MG63 (cell line): Measurements from ENCODE around the gene MLLT1. TPM values are rescaled to one million over a fixed set of nuclear protein-coding genes. Genes with fewer than 3 reads are reported as not detected.

Source experiments
- DNase-seq: peaks from one replicate; pipeline ENCODE4 v3.0.0-alpha.2; 2020
- H3K27me3 ChIP-seq: fragments of 250-450 bp; sonication (Bioruptor Pico); 2 replicates; pipeline ENCODE4 v1.5.1; 2020; ENCODE audit warnings: mild to moderate bottlenecking, moderate library complexity
- H3K36me3 ChIP-seq: fragments of 250-450 bp; sonication (Bioruptor Pico); 2 replicates; pipeline ENCODE4 v1.5.1; 2020; ENCODE audit warnings: mild to moderate bottlenecking, moderate library complexity
- H3K4me3 ChIP-seq: fragments of 250-450 bp; sonication (Bioruptor Pico); 2 replicates; pipeline ENCODE4 v1.5.1; 2020; ENCODE audit warnings: mild to moderate bottlenecking, moderate library complexity
- H3K9me3 ChIP-seq: fragments of 250-450 bp; sonication (Bioruptor Pico); 2 replicates; pipeline ENCODE4 v1.5.1; 2020; ENCODE audit warnings: mild to moderate bottlenecking, moderate library complexity
- total RNA-seq: library from RNA; depleted of rRNA; stranded (reverse); fragments of >200 nt; shearing (Covaris generic); gene quantifications from 2 replicates; pipeline ENCODE4 v1.2.3, GENCODE V29; 2014; ENCODE audit warnings: low replicate concordance

The MLLT1 gene
- total RNA-seq, 1 experiment from 2014 or later, result 6.5 TPM

- no peak overlapping the region for H3K4me3 ChIP-seq
- H3K36me3 ChIP-seq, result no peaks in the 10 kb centered on the region; the same call in 1 of the 2 replicates
- no peak for DNase-seq
- H3K27me3 ChIP-seq, result no peaks in the 10 kb centered on the region
- no peaks in the 10 kb centered on the region for H3K9me3 ChIP-seq
Measured at GRCh38 chr19:6223461-6224307, 56.1 kb downstream of the MLLT1 start.

- Histone ChIP-seq H3K27me3 (no peaks in the 10 kb centered on the region), H3K4me3 (no peak overlapping the region), H3K36me3 (no peaks in the 10 kb centered on the region; the same call in none of the 2 replicates), H3K9me3 (no peaks in the 10 kb centered on the region)
- no peak for DNase-seq
Measured at GRCh38 chr19:6222884-6223283, 56.9 kb downstream of the MLLT1 start.

- H3K9me3 ChIP-seq, result no peaks in the 10 kb centered on the region
- no peak for DNase-seq
- no peaks in the 10 kb centered on the region; the same call in none of the 2 replicates for H3K36me3 ChIP-seq
- no peak overlapping the region for H3K4me3 ChIP-seq
- H3K27me3 ChIP-seq, result no peaks in the 10 kb centered on the region
Measured at GRCh38 chr19:6221878-6222746, 57.7 kb downstream of the MLLT1 start.

- H3K4me3 ChIP-seq, result no peak overlapping the region
- H3K9me3 ChIP-seq, result no peaks in the 10 kb centered on the region
- H3K36me3 ChIP-seq, result no peaks in the 10 kb centered on the region; the same call in 1 of the 2 replicates
- no peak for DNase-seq
- no peaks in the 10 kb centered on the region for H3K27me3 ChIP-seq
Measured at GRCh38 chr19:6221220-6221877, 58.4 kb downstream of the MLLT1 start.

GRCh38 chr19:6220385-6221191 is 59.2 kb downstream of the MLLT1 start:
- Histone ChIP-seq H3K36me3 (no peaks in the 10 kb centered on the region; the same call in 1 of the 2 replicates), H3K9me3 (no peaks in the 10 kb centered on the region), H3K4me3 (no peak overlapping the region), H3K27me3 (no peaks in the 10 kb centered on the region)
- DNase-seq, result no peak

DNA sequence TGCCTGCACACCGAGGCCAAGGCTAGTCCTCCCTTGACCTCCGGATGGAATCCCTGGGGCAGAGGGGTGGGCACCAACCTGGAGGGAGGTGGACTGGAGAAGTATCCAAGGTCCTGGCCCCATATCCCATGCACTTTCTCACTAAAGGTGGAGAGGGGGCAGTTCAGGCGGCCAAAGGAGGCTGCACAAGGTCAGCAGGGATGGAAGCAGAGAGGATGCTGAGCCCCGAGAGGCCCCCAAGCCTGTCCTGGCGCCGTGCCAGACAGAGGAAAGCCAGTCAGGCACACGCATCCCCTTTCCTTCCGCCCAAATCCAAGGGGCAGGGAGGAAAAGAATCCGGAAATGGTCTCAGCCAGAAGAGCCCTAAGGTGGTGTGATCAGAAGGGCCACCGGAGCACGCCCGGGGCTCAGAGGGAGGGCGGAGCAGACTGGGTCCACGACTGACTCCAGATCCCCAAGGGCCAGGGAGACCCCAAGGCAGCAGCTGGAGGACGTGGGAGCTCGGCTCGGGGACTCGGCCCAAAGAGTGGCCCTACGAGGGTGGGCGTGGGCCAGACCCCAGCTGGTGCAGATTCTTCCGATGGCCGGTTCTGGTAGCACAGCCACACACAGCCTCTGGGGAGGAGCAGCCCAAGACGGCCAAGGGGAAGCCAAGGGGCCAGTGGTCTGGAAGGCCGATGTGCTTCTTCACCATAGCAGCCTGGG is 60.0 kb downstream of the MLLT1 start:
- H3K4me3 ChIP-seq, result no peak overlapping the region
- H3K9me3 ChIP-seq, result no peaks in the 10 kb centered on the region
- no peaks in the 10 kb centered on the region; the same call in 1 of the 2 replicates for H3K36me3 ChIP-seq
- no peaks in the 10 kb centered on the region for H3K27me3 ChIP-seq
- DNase-seq, result no peak

DNA sequence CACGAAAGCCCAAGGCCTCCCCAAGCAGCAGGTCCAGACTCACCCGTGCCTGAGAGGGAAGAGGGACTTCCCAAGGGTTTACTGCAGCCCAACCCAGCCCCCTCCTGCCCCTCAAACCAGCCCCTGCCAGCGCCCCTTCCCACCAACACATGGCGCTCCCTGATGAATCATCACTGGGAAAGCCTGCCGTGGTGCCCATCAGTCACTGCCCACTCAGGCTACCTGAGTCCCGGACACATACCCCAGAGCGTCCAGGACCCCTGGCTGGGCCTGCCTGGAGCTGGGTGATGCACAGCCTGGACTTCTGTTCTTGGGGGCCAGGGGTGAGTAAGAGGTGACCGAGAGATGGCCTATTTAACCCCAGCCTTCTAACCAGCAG is 60.6 kb downstream of the MLLT1 start:
- no peak overlapping the region for H3K4me3 ChIP-seq
- no peak for DNase-seq
- no peaks in the 10 kb centered on the region for H3K27me3 ChIP-seq
- no peaks in the 10 kb centered on the region for H3K9me3 ChIP-seq
- no peaks in the 10 kb centered on the region; the same call in 1 of the 2 replicates for H3K36me3 ChIP-seq

DNA sequence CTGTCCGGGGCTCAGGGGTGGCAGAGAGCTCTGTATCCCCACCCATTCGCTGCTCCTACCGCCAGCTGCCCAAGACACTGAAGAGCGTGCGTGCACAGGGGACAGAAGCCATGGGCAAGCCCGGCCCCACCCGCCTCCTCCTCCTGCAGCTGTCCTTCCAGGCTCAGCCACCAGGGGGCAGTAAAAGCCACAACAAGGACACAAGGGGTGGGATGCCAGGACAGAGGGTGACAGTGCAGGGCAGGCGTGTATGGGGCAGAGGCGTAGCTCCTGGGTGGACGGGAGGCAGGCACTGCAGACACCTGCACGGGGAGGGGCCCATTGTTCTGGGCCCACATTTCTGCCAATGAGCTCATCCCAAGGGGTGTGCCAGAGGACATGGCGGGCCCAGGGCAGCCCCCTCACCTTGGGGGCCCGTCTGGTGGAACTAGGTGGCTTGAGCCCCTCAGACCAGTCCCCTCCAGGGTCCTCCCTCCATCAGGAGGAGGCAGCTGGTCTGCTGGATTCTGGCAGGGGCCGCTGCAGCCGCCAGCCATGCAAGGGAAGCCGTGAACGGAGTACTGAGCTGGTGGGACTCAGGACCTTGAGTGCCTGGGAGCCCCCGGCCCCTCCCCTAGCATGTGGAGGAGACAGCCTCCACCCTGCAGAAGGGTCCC is 61.2 kb downstream of the MLLT1 start:
- Histone ChIP-seq H3K4me3 (no peak overlapping the region), H3K9me3 (no peaks in the 10 kb centered on the region), H3K36me3 (no peaks in the 10 kb centered on the region; the same call in 1 of the 2 replicates), H3K27me3 (no peaks in the 10 kb centered on the region)
- peak; percentile 43 for DNase-seq

GRCh38 chr19:6217752-6218334 is 61.9 kb downstream of the MLLT1 start:
- no peak for DNase-seq
- no peaks in the 10 kb centered on the region; the same call in 1 of the 2 replicates for H3K36me3 ChIP-seq
- no peaks in the 10 kb centered on the region for H3K9me3 ChIP-seq
- H3K4me3 ChIP-seq, result no peak overlapping the region
- H3K27me3 ChIP-seq, result no peaks in the 10 kb centered on the region

DNA sequence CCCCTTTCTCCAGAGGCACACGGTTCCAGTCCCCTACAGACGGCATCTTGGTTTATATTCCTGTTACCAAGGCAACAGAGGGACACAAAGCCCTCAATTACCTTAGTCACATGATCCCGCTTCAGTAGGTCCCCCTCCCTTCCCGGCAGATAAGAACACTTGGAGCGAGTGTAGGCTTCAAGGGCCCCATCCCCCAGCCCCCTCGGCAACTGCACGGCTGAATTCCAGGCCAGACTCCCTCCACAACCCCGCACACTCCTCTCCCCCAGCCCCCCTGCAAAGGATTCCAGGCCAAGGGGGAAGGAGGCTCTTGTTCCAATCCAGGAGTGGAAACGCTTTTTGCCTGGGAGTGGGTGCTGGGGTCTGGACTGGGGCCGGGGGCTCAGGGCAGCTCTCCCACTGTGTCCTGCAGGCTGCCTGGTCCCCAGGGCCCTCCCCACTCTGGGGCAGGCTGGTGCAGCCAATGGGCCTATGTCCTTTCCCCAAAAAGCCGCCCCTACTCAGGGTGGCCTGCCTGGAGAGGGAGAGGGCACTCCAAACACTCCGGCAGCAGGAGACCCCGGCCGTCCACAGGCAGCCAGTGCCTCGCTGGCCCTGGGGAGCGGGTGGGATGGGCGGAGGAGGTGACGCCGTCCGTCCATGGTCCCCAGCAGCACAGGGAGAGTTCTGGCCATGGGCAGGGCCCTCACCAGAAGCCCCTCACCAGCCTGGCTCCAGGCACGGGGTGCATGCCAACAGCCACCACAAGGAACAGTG is 62.6 kb downstream of the MLLT1 start:
- Histone ChIP-seq H3K9me3 (no peaks in the 10 kb centered on the region), H3K27me3 (no peaks in the 10 kb centered on the region), H3K4me3 (no peak overlapping the region), H3K36me3 (no peaks in the 10 kb centered on the region; the same call in 1 of the 2 replicates)
- no peak for DNase-seq

DNA sequence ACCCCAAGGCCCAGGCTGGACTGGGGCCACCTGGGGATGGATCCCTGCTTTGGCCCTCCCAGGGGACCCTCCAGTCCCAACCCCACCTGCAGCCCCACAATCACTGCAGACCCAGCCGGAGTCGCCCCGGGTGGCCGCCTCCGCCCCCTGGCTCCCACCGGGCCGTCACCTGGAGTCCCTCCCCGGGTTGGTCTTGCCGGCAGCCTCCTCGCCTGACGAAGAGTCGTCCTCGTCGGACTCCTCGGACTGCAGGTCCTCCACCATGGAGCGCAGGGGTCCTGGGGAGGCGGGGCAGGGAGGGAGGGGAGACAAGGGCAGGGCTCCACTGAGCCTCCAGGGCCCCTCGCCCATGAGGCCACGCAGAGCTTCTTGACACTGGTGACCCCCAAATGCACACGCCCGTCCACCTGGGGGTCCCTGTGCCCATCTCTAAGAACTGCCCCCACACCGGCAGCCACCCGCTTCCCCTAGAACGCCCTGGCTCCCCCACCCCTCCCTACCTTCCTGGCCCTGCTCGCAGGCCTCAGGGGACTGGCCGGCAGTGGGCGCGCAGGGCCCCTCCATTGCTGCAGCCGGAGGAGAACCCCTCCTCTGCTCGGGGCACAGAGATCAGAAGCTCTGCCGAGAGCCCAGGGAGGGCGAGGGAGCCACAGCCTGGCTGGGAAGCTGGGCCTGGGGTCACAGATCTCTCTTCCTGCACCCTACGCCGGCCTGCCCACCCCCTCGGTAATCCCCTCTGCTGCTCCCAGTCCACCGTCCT is 63.4 kb downstream of the MLLT1 start:
- H3K4me3 ChIP-seq, result no peak overlapping the region
- H3K27me3 ChIP-seq, result no peaks in the 10 kb centered on the region
- no peak for DNase-seq
- H3K9me3 ChIP-seq, result no peaks in the 10 kb centered on the region
- no peaks in the 10 kb centered on the region; the same call in 1 of the 2 replicates for H3K36me3 ChIP-seq

DNA sequence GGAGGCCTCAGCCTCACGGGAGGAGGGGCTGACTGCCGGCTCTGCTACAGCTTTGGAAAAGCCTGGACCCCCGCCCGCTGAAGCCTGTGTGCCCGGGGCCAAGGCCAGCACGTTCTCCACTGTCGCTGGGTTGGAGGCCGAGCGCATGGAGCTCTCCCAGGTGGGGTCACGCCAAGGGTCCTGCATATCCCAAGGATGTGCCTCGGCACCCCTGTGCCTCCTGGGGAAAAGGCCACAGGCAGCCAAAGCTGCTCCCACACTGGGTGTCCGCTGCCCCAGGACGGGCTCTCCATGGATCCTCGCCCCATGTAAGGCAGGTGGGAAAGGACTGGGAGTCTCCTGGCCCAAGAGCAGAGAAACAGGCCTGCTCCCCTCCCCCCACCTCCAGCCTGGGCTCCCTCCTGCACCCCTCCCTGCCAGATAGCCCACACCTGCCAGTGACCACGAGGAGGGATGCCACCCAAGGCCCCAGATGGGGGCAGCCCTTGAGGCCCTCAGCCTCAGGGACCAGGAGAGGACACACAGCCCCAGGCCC is 64.0 kb downstream of the MLLT1 start:
- Histone ChIP-seq H3K27me3 (no peaks in the 10 kb centered on the region), H3K4me3 (no peak overlapping the region), H3K9me3 (no peaks in the 10 kb centered on the region), H3K36me3 (no peaks in the 10 kb centered on the region; the same call in 1 of the 2 replicates)
- no peak for DNase-seq

DNA sequence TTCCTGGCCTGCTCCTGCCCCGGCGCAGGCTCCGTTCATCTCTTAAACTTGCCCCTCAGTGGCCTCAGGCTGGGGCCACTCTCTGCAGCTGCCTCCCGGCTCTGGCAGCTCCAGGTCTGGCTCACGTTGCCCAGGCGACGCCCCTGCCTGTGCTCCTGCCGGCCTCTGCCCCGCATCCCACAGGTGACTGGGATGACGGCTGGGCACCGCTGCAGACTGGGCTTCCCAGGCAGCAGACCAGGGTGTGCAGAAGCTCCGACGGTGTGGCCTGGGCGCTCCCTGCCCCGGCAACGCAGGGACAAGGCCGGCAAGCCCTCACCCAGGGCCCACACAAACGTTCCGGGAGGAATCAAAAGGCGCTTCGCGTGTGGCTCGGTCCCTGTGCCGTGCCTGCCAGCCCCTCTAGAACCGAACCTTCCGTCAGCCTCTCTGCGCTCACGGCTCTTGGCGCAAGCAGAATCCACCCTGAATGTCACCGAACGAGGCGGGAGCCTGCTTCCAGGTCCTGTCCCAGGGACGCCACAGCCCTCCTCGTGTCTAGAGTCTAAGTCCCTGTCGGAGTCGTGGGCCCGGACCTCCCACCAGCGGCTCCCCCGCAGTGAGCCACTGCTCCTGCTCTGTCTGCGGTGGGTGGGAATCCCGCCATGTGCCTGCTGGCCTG is 64.8 kb downstream of the MLLT1 start:
- H3K27me3 ChIP-seq, result no peaks in the 10 kb centered on the region
- no peaks in the 10 kb centered on the region for H3K9me3 ChIP-seq
- DNase-seq, result no peak
- no peak overlapping the region for H3K4me3 ChIP-seq
- H3K36me3 ChIP-seq, result no peaks in the 10 kb centered on the region; the same call in 1 of the 2 replicates
